ENCODE measurements around the gene SLC25A30.
"Not testable (repeated sequence)": the region's sequence is repeated elsewhere in the genome, so short reads cannot be mapped to it uniquely, and the experiment has no call there.

The SLC25A30 gene

GRCh38 chr13:45385907-45386553 lies 32.1 kb downstream of the SLC25A30 start:
- Histone ChIP-seq H3K27me3 (ENCODE audit: insufficient read depth, low read length) (no peaks in the 10 kb centered on the region), H3K9me2 (ENCODE audit: low read depth, low read length) (no peaks in the 10 kb centered on the region), H3K4me3 (ENCODE audit: low read depth, low read length, poor library complexity, severe bottlenecking) (no peak overlapping the region), H4K20me1 (ENCODE audit: insufficient read depth, low read length) (no peaks in the 10 kb centered on the region), H2AFZ (ENCODE audit: low read length) (no peak overlapping the region), H3K4me2 (ENCODE audit: low read length) (no peak overlapping the region), H3K36me3 (ENCODE audit: insufficient read depth, low read length) (0 out of 2 replicates have a peak, but pooled peaks cover 3% of the 10 kb centered on the region), H3K9ac (ENCODE audit: low read length) (no peak overlapping the region), H3K4me1 (ENCODE audit: insufficient read depth, low read length, severe bottlenecking) (no peaks in the 10 kb centered on the region), H3F3A (ENCODE audit: insufficient read depth, low read length) (no peaks in the 10 kb centered on the region), H3K79me2 (ENCODE audit: insufficient read depth, low read length) (no peaks in the 10 kb centered on the region), H3K27ac (ENCODE audit: low read depth, low read length, poor library complexity, severe bottlenecking) (no peak overlapping the region), H3K9me3 (ENCODE audit: low read length) (no peaks in the 10 kb centered on the region)
- TF ChIP-seq, protein P1, sequence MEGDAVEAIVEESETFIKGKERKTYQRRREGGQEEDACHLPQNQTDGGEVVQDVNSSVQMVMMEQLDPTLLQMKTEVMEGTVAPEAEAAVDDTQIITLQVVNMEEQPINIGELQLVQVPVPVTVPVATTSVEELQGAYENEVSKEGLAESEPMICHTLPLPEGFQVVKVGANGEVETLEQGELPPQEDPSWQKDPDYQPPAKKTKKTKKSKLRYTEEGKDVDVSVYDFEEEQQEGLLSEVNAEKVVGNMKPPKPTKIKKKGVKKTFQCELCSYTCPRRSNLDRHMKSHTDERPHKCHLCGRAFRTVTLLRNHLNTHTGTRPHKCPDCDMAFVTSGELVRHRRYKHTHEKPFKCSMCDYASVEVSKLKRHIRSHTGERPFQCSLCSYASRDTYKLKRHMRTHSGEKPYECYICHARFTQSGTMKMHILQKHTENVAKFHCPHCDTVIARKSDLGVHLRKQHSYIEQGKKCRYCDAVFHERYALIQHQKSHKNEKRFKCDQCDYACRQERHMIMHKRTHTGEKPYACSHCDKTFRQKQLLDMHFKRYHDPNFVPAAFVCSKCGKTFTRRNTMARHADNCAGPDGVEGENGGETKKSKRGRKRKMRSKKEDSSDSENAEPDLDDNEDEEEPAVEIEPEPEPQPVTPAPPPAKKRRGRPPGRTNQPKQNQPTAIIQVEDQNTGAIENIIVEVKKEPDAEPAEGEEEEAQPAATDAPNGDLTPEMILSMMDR (IDR thresholded peaks at IDR 0.05; ENCODE audit: low read length), result no peak
- TF ChIP-seq EZH2 (IDR thresholded peaks at IDR 0.05; ENCODE audit: borderline replicate concordance, low read length), result no peak

DNA sequence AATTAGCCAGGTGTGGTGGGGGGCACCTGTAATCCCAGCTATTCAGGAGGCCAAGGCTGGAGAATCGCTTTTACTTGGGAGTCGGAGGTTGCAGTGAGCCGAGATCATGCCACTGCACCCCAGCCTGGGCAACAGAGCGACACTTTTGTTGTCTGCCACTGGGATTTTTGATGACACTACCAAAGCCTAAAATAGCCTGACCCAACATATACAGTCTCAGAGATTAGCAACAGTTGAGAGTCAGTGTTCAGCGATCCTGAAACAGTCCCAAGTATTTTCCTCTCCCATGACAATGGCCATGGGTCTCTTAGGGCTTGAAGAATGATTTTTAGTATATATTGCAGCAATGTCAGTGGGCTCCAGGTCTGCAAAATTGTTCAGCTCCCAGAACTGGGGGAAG lies 32.9 kb downstream of the SLC25A30 start:
- Histone ChIP-seq H3K4me3 (ENCODE audit: low read depth, low read length, poor library complexity, severe bottlenecking) (no peak overlapping the region), H3K79me2 (ENCODE audit: insufficient read depth, low read length) (no peaks in the 10 kb centered on the region), H3K36me3 (ENCODE audit: insufficient read depth, low read length) (0 out of 2 replicates have a peak, but pooled peaks cover 3% of the 10 kb centered on the region), H4K20me1 (ENCODE audit: insufficient read depth, low read length) (no peaks in the 10 kb centered on the region), H3K27ac (ENCODE audit: low read depth, low read length, poor library complexity, severe bottlenecking) (no peak overlapping the region), H3K9me3 (ENCODE audit: low read length) (no peaks in the 10 kb centered on the region), H3K27me3 (ENCODE audit: insufficient read depth, low read length) (no peaks in the 10 kb centered on the region), H3K9me2 (ENCODE audit: low read depth, low read length) (no peaks in the 10 kb centered on the region), H3F3A (ENCODE audit: insufficient read depth, low read length) (no peaks in the 10 kb centered on the region), H2AFZ (ENCODE audit: low read length) (no peak overlapping the region), H3K4me1 (ENCODE audit: insufficient read depth, low read length, severe bottlenecking) (no peaks in the 10 kb centered on the region), H3K4me2 (ENCODE audit: low read length) (no peak overlapping the region), H3K9ac (ENCODE audit: low read length) (no peak overlapping the region)
- TF ChIP-seq EZH2 (IDR thresholded peaks at IDR 0.05; ENCODE audit: borderline replicate concordance, low read length), result no peak
- TF ChIP-seq, protein P1 (IDR thresholded peaks at IDR 0.05; ENCODE audit: low read length), result no peak

GRCh38 chr13:45384474-45385174 lies 33.5 kb downstream of the SLC25A30 start:
- no peaks in the 10 kb centered on the region for H3K9me3 ChIP-seq (ENCODE audit: low read length)
- H3K4me1 ChIP-seq (ENCODE audit: insufficient read depth, low read length, severe bottlenecking), result no peaks in the 10 kb centered on the region
- no peak for TF ChIP-seq EZH2 (IDR thresholded peaks at IDR 0.05; ENCODE audit: borderline replicate concordance, low read length)
- TF ChIP-seq, protein P1 (IDR thresholded peaks at IDR 0.05; ENCODE audit: low read length), result no peak
- no peaks in the 10 kb centered on the region for H3K27me3 ChIP-seq (ENCODE audit: insufficient read depth, low read length)
- H3K27ac ChIP-seq (ENCODE audit: low read depth, low read length, poor library complexity, severe bottlenecking), result no peak overlapping the region
- no peak overlapping the region for H3K9ac ChIP-seq (ENCODE audit: low read length)
- no peaks in the 10 kb centered on the region for H3F3A ChIP-seq (ENCODE audit: insufficient read depth, low read length)
- 0 out of 2 replicates have a peak, but pooled peaks cover 3% of the 10 kb centered on the region for H3K36me3 ChIP-seq (ENCODE audit: insufficient read depth, low read length)
- H2AFZ ChIP-seq (ENCODE audit: low read length), result no peak overlapping the region
- no peak overlapping the region for H3K4me2 ChIP-seq (ENCODE audit: low read length)
- H4K20me1 ChIP-seq (ENCODE audit: insufficient read depth, low read length), result no peaks in the 10 kb centered on the region
- no peaks in the 10 kb centered on the region for H3K9me2 ChIP-seq (ENCODE audit: low read depth, low read length)
- no peak overlapping the region for H3K4me3 ChIP-seq (ENCODE audit: low read depth, low read length, poor library complexity, severe bottlenecking)
- no peaks in the 10 kb centered on the region for H3K79me2 ChIP-seq (ENCODE audit: insufficient read depth, low read length)

DNA sequence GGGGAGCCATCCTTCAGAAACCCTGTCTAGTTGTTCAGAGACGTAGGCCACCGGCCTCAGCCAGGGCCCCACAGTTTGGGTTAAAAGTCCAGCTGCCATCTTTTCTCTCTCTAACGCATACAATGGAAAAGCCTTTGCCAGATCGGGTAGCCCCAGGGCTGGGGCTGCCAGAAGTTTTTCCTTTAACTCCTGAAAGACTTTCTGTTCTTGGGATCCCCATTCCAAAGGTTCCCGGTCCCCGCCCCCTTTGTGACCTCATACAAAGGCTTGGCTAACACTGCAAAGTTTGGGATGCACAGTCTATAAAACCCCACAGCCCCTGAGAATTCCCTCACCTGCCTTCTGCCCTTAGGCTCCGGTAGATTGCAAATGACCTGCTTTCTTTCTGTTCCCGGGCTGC lies 35.4 kb downstream of the SLC25A30 start:
- not testable (repeated sequence) for H3K27me3 ChIP-seq (ENCODE audit: insufficient read depth, low read length); H2AFZ ChIP-seq (ENCODE audit: low read length); H3K4me2 ChIP-seq (ENCODE audit: low read length); H3K9ac ChIP-seq (ENCODE audit: low read length); H3F3A ChIP-seq (ENCODE audit: insufficient read depth, low read length); H3K9me3 ChIP-seq (ENCODE audit: low read length); H3K79me2 ChIP-seq (ENCODE audit: insufficient read depth, low read length); H3K36me3 ChIP-seq (ENCODE audit: insufficient read depth, low read length); H3K27ac ChIP-seq (ENCODE audit: low read depth, low read length, poor library complexity, severe bottlenecking); H3K4me3 ChIP-seq (ENCODE audit: low read depth, low read length, poor library complexity, severe bottlenecking); H3K9me2 ChIP-seq (ENCODE audit: low read depth, low read length); H4K20me1 ChIP-seq (ENCODE audit: insufficient read depth, low read length); H3K4me1 ChIP-seq (ENCODE audit: insufficient read depth, low read length, severe bottlenecking)

Measured in OCI-LY1 (cell line).